ENCODE measurements around the gene HTR6.

Gene HTR6

GRCh38 chr1:19664453-19665185 is at the start of gene HTR6:
TSS of gene HTR6 (plus strand) at chr1:19664875. CDS start at chr1:19665754, 879 bp downstream.
- peak within 1 kb of the TSS in 1 of 2 donors; percentile 28 for H3K4me3 ChIP-seq (replicated peaks in 1 of 2; ENCODE audit: low read depth in 2 of 2, low read length in 2 of 2)
- DNase-seq (ENCODE audit: low read depth in 2 of 2), result no peak

DNA sequence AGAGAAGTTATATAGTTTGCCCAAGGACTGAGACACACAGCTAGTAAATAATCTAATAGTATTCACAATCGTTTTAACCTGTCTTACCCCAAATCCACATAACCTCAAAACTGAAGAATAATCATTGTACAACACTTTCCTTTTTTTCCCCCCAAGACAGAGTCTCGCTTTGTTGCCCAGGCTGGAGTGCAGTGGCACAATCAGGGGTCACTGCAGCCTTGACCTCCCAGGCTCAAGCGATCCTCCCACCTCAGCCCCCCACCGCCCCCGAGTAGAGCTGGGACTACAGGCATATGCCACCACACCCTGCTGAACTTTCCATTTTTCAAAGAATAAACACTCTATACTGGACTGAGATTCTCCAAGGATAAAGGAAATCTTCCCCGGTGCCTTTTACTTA is 49.2 kb upstream of the HTR6 start:
- H3K4me3 ChIP-seq (replicated peaks in 1 of 2; ENCODE audit: low read depth in 2 of 2, low read length in 2 of 2), result no peak overlapping the region
- DNase-seq (ENCODE audit: low read depth in 2 of 2), result no peak
- TF ChIP-seq CTCF (IDR thresholded peaks at IDR 0.05; ENCODE audit: low read depth, low read length), result no peak

More at GRCh38 chr1:19664453-19665185, at the start of gene HTR6:
- no peak for TF ChIP-seq CTCF (IDR thresholded peaks at IDR 0.05; ENCODE audit: low read depth, low read length)

GRCh38 chr1:19616489-19616888 is 48.2 kb upstream of the HTR6 start:
- peak in 1 of 2 donors; percentile 49 for DNase-seq (ENCODE audit: low read depth in 2 of 2)
- H3K4me3 ChIP-seq (replicated peaks in 1 of 2; ENCODE audit: low read depth in 2 of 2, low read length in 2 of 2), result no peak overlapping the region
- TF ChIP-seq CTCF (IDR thresholded peaks at IDR 0.05; ENCODE audit: low read depth, low read length), result no peak

GRCh38 chr1:19617376-19617775 is 47.3 kb upstream of the HTR6 start:
- H3K4me3 ChIP-seq (replicated peaks in 1 of 2; ENCODE audit: low read depth in 2 of 2, low read length in 2 of 2), result no peak overlapping the region

DNA sequence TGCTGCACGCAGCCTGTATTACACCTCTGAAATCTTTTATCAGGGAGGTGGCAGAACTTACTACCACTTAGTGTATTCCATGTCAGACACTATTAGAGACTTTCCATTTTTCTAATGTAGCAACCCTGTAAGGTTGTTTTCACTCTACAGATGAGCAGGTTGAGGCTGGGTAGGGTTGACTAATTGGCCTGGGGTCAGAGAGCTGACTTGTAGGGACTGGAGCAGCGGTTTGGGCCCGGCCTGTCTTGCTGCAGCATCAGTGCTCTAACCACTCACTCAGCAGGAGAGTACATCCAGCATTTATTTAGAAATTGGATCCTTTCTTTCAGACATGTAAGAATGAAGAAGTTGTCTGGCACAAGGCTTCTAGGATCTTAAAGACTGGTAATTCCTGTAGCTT is 46.2 kb upstream of the HTR6 start:
- H3K4me3 ChIP-seq (replicated peaks in 1 of 2; ENCODE audit: low read depth in 2 of 2, low read length in 2 of 2), result no peak overlapping the region
- DNase-seq (ENCODE audit: low read depth in 2 of 2), result no peak
- no peak for TF ChIP-seq CTCF (IDR thresholded peaks at IDR 0.05; ENCODE audit: low read depth, low read length)

More at GRCh38 chr1:19617376-19617775, 47.3 kb upstream of the HTR6 start:
- TF ChIP-seq CTCF (IDR thresholded peaks at IDR 0.05; ENCODE audit: low read depth, low read length), result no peak
- no peak for DNase-seq (ENCODE audit: low read depth in 2 of 2)

- H3K4me3 ChIP-seq (replicated peaks in 1 of 2; ENCODE audit: low read depth in 2 of 2, low read length in 2 of 2), result no peak overlapping the region
- no peak for DNase-seq (ENCODE audit: low read depth in 2 of 2)
- no peak for TF ChIP-seq CTCF (IDR thresholded peaks at IDR 0.05; ENCODE audit: low read depth, low read length)
Measured at GRCh38 chr1:19619697-19620384, 44.8 kb upstream of the HTR6 start.

Data from cardiac fibroblast (primary cell).